A549 (cell line): ENCODE data around the gene RXRA. TPM values are rescaled to one million over a fixed set of nuclear protein-coding genes. Genes with fewer than 3 reads are reported as not detected.

Experiments used
- ATAC-seq, 2 experiments: fragments of 200-7000 bp in 1 of 2; fragments of >200 bp in 1 of 2; cut with Nextera tagmentation in 1 of 2; cut with Tn5 transposase in 1 of 2; 3 replicates each; pipeline versions ENCODE4 v1.8.0 to v1.9.1; 2018 to 2020; ENCODE audit warnings: mild to moderate bottlenecking in 1 of 2, moderate library complexity in 1 of 2
- CTCF ChIA-PET: fragments of 300-600 bp; sonication (Branson Sonifier 250); formaldehyde crosslinking; extraction: SDS; loops from one replicate; lab custom pipeline; 2021; ENCODE audit warnings: antibody characterized with exemption, inconsistent platforms; lab: Yijun Ruan, JAX
- POLR2A ChIA-PET: fragments of 350-600 bp; formaldehyde crosslinking; extraction: SDS; loops from one replicate; lab custom pipeline; 2021; ENCODE audit warnings: antibody characterized with exemption, inconsistent platforms; lab: Yijun Ruan, JAX
- DNase-seq, 2 experiments: peaks; one replicate each; pipeline versions ENCODE4 v3.0.0 to v3.0.0-alpha.2; 2011 to 2016; ENCODE audit warnings: low read depth in 1 of 2, low spot score in 1 of 2
- FAIRE-seq: peaks from 2 replicates; lab custom pipeline; 2011; peaks lifted over from hg19 to GRCh38; lab: Jason Lieb, UNC
- H3K27ac ChIP-seq, 2 experiments: fragments of >200 bp; sonication (Bioruptor Twin); formaldehyde crosslinking; 3 replicates each; pipeline ENCODE4 v1.5.1; 2016 to 2017
- H3K4me1 ChIP-seq: fragments of >200 bp; sonication (Bioruptor Twin); formaldehyde crosslinking; 3 replicates; pipeline ENCODE4 v1.6.1; 2016
- H3K4me2 ChIP-seq: fragments of >200 bp; sonication (Bioruptor Twin); formaldehyde crosslinking; 3 replicates; pipeline ENCODE4 v1.6.1; 2016
- H3K4me3 ChIP-seq: fragments of >200 bp; sonication (Bioruptor Twin); formaldehyde crosslinking; 3 replicates; pipeline ENCODE4 v1.5.1; 2016
- H3K9me3 ChIP-seq: fragments of >200 bp; sonication (Bioruptor Twin); formaldehyde crosslinking; 3 replicates; pipeline ENCODE4 v1.6.1; 2016
- CHD2 ChIP-seq: fragments of 150-350 bp; IDR thresholded peaks from 2 replicates; pipeline ENCODE4 v1.6.1; 2014; ENCODE audit warnings: low read length; ENCODE audit not compliant: partially characterized antibody
- CTCF ChIP-seq: fragments of >200 bp; sonication (Bioruptor Twin); formaldehyde crosslinking; IDR thresholded peaks from 3 replicates; pipeline ENCODE4 v1.5.1; 2016
- EHF ChIP-seq: fragments of 250-450 bp; sonication (Bioruptor Pico); IDR thresholded peaks from 2 replicates; pipeline ENCODE4 v1.5.0; 2020; ENCODE audit warnings: mild to moderate bottlenecking
- ELK1 ChIP-seq: fragments of 150-350 bp; IDR thresholded peaks from 2 replicates; pipeline ENCODE4 v1.6.1; 2014; ENCODE audit warnings: low read depth, mild to moderate bottlenecking, low read length
- ESRRA ChIP-seq: fragments of 150-350 bp; IDR thresholded peaks from 2 replicates; pipeline ENCODE4 v1.6.1; 2014; ENCODE audit warnings: mild to moderate bottlenecking, low read length, borderline replicate concordance
- GATA3 ChIP-seq: IDR thresholded peaks from 2 replicates; pipeline ENCODE4 v1.6.1; 2012; ENCODE audit warnings: borderline replicate concordance
- HOXB13 ChIP-seq: fragments of 250-450 bp; sonication (Bioruptor Pico); IDR thresholded peaks from 2 replicates; pipeline ENCODE4 v1.5.0; 2020; ENCODE audit warnings: low read depth, mild to moderate bottlenecking, moderate library complexity
- JUN ChIP-seq, 2 experiments: fragments of >200 bp; sonication (Bioruptor Twin); formaldehyde crosslinking; IDR thresholded peaks; 2 replicates in 1 of 2; 3 replicates in 1 of 2; pipeline ENCODE4 v1.6.1; 2016 to 2017
- MAFK ChIP-seq: fragments of 450-650 bp; IDR thresholded peaks from 2 replicates; pipeline ENCODE4 v1.6.1; 2014; ENCODE audit not compliant: partially characterized antibody
- MAX ChIP-seq: IDR thresholded peaks from 2 replicates; pipeline ENCODE4 v1.6.1; 2012
- MAZ ChIP-seq: fragments of 150-350 bp; IDR thresholded peaks from 2 replicates; pipeline ENCODE4 v1.6.1; 2014; ENCODE audit warnings: antibody characterized with exemption, low read depth, low read length, borderline replicate concordance
- PBX3 ChIP-seq: IDR thresholded peaks from 2 replicates; pipeline ENCODE4 v1.6.1; 2012
- POLR2A ChIP-seq: IDR thresholded peaks from 2 replicates; pipeline ENCODE4 v1.6.1; 2012; ENCODE audit warnings: mild to moderate bottlenecking, low read length
- POLR2AphosphoS2 ChIP-seq: conservative IDR thresholded peaks from 2 replicates; pipeline ENCODE4 v1.6.1; 2012; ENCODE audit warnings: low read length, improper control_type of control experiment, inconsistent platforms
- RAD21 ChIP-seq, 2 experiments: fragments of >200 bp in 1 of 2; sonication (Bioruptor Twin) in 1 of 2; formaldehyde crosslinking in 1 of 2; IDR thresholded peaks in 1 of 2; conservative IDR thresholded peaks in 1 of 2; 2 replicates in 1 of 2; 3 replicates in 1 of 2; pipeline ENCODE4 v1.6.1; 2012 to 2018; ENCODE audit warnings: inconsistent platforms in 1 of 2
- SMC3 ChIP-seq: fragments of >200 bp; sonication (Bioruptor Twin); formaldehyde crosslinking; IDR thresholded peaks from 3 replicates; pipeline ENCODE4 v1.6.1; 2018; ENCODE audit warnings: inconsistent platforms
- TFCP2L1 ChIP-seq: fragments of 250-450 bp; sonication (Bioruptor Pico); IDR thresholded peaks from 2 replicates; pipeline ENCODE4 v1.5.0; 2021; ENCODE audit warnings: mild to moderate bottlenecking
- TP53 ChIP-seq: fragments of 250-450 bp; sonication (Bioruptor Pico); IDR thresholded peaks from 2 replicates; pipeline ENCODE4 v1.5.0; 2021; ENCODE audit warnings: mild to moderate bottlenecking, moderate library complexity
- ZFP36 ChIP-seq: fragments of 450-650 bp; IDR thresholded peaks from 2 replicates; pipeline ENCODE4 v1.6.1; 2014; ENCODE audit warnings: borderline replicate concordance; ENCODE audit not compliant: partially characterized antibody
- WGBS: methylation state at CpG from one replicate; pipeline ENCODE4 v1.1.6; 2017; ENCODE audit errors: missing lambda C conversion rate; 5-methylcytosine and 5-hydroxymethylcytosine counted together
- polyA plus RNA-seq, 4 experiments: library from polyadenylated mRNA; depleted of rRNA in 3 of 4; stranded (reverse); fragments of >200 nt; fragmentation: RNase III in 1 of 4; extraction: RNeasy Plus Mini Kit Qiagen cat#74134 plus additional on column Dnase treatment in 1 of 4; gene quantifications; 2 replicates in 3 of 4; 3 replicates in 1 of 4; pipeline ENCODE4 v1.2.3, GENCODE V29; 2011 to 2017

The RXRA gene
- polyA plus RNA-seq, 2 of the 4 experiments (the other 2 are of a cell fraction): 6.6 to 23.9 TPM

- DNase-seq: no peak
- no peak overlapping the region for H3K4me2 ChIP-seq
- no peak overlapping the region for H3K4me3 ChIP-seq
- ChIA-PET CTCF (interaction anchor here (1.1 to 4.5 kb wide), 13 partner anchors 12 to 271 kb away, joined by 3 to 178 read pairs (median 16); no protein-coding TSS in a partner anchor), POLR2A (no interaction called here)
- peak overlapping the region in 1 of 2 experiments; percentile 82; a peak in 1 of 6 replicates for H3K27ac ChIP-seq
- FAIRE-seq: no peak
- peaks cover 13% of the 10 kb centered on the region for H3K4me1 ChIP-seq
- no peak for ATAC-seq
- no peaks in the 10 kb centered on the region for H3K9me3 ChIP-seq
- WGBS: 84% methylated on average over 21 of the region's 26 CpGs
- TF ChIP-seq HOXB13: no peak
These were observed 115.2 kb downstream of the RXRA start for GRCh38 chr9:134441227-134442084.

GRCh38 chr9:134442085-134442474 lies 115.8 kb downstream of the RXRA start:
- TF ChIP-seq ELK1 (no peak), MAFK (no peak), JUN (IDR thresholded peaks at IDR 0.05) (no peak), TFCP2L1 (CRISPR knock-in tag) (no peak), POLR2A (no peak), PBX3 (0 out of 2 replicates have a peak, but pooled peaks have one; percentile 22), GATA3 (no peak)
- no peak for FAIRE-seq
- 67% methylated on average over 8 of the region's 12 CpGs for WGBS
- POLR2A ChIA-PET: interaction anchor here (1.5 kb wide), 1 partner anchor 271 kb away, joined by 5 read pairs; no protein-coding TSS in a partner anchor
- Histone ChIP-seq H3K4me2 (no peak overlapping the region), H3K27ac (peak overlapping the region in 1 of 2 experiments; percentile 82; a peak in 2 of 6 replicates), H3K4me3 (no peak overlapping the region), H3K9me3 (no peaks in the 10 kb centered on the region), H3K4me1 (peaks cover 13% of the 10 kb centered on the region)
- CTCF ChIA-PET: interaction anchor here (1.0 to 4.5 kb wide), 35 partner anchors 10 to 333 kb away, joined by 3 to 178 read pairs (median 9); partner anchors contain the start of gene RNU6ATAC
- DNase-seq: no peak
- ATAC-seq: no peak

GRCh38 chr9:134442486-134443173 lies 116.4 kb downstream of the RXRA start:
- peak overlapping the region; percentile 63 for H3K4me2 ChIP-seq
- FAIRE-seq: no peak
- CTCF ChIA-PET: interaction anchor here (0.6 to 4.5 kb wide), 93 partner anchors 8 to 1011 kb away, joined by 3 to 178 read pairs (median 5); partner anchors contain the start of gene RNU6ATAC
- no peak overlapping the region for H3K4me3 ChIP-seq
- POLR2A ChIA-PET: interaction anchor here (1.1 to 1.5 kb wide), 3 partner anchors 117 to 274 kb away, joined by 4 to 5 read pairs (median 5); no protein-coding TSS in a partner anchor
- peak; percentile 19 to 33 for ATAC-seq
- 54% methylated on average over 17 of the region's 21 CpGs for WGBS
- H3K4me1 ChIP-seq: peaks cover 13% of the 10 kb centered on the region
- no peak for TF ChIP-seq CHD2
- no peak for TF ChIP-seq EHF (CRISPR knock-in tag)
- no peak for TF ChIP-seq ZFP36
- no peak for DNase-seq
- peaks cover under 1% of the 10 kb centered on the region; the same call in 2 of the 3 replicates for H3K9me3 ChIP-seq
- H3K27ac ChIP-seq: peak overlapping the region; percentile 32 to 82; a peak in 5 of 6 replicates

GRCh38 chr9:134443174-134444037 lies 117.2 kb downstream of the RXRA start:
- peak; percentile 92 to 98 for DNase-seq
- ChIA-PET CTCF (interaction anchor here (0.6 to 4.5 kb wide), 97 partner anchors 8 to 1011 kb away, joined by 3 to 178 read pairs (median 5); partner anchors contain the start of gene RNU6ATAC), POLR2A (interaction anchor here (0.8 to 1.5 kb wide), 4 partner anchors 9 to 275 kb away, joined by 4 to 5 read pairs (median 4); no protein-coding TSS in a partner anchor)
- Histone ChIP-seq H3K4me3 (no peak overlapping the region), H3K4me1 (peaks cover 13% of the 10 kb centered on the region), H3K9me3 (peaks cover 9% of the 10 kb centered on the region), H3K4me2 (peak overlapping the region; percentile 63), H3K27ac (peak overlapping the region; percentile 72 to 82)
- 20% methylated on average over 5 of the region's 27 CpGs for WGBS
- no peak for FAIRE-seq
- peak; percentile 91 for ATAC-seq
- TF ChIP-seq POLR2A: no peak
- 0 out of 2 replicates have a peak, but pooled peaks have one; percentile 54 for TF ChIP-seq POLR2AphosphoS2
- TF ChIP-seq MAZ: peak; percentile 33; the same call in 1 of the 2 replicates
- peak; percentile 57 for TF ChIP-seq MAX
- TF ChIP-seq ESRRA: peak; percentile 7; the same call in 1 of the 2 replicates
- TF ChIP-seq CTCF: peak; percentile 96
- 0 out of 2 replicates have a peak, but pooled peaks have one; percentile 3 for TF ChIP-seq TFCP2L1 (CRISPR knock-in tag)
- TF ChIP-seq TP53 (CRISPR knock-in tag): no peak
- peak; percentile 100 for TF ChIP-seq SMC3
- peak; percentile 98 to 100 for TF ChIP-seq RAD21 (conservative IDR thresholded peaks at IDR 0.05 in 1 of 2, IDR thresholded peaks at IDR 0.05 in 1 of 2)
- TF ChIP-seq JUN (IDR thresholded peaks at IDR 0.05): 0 out of 5 replicates have a peak, but pooled peaks of 1 of the 2 experiments have one; percentile 31
